SK-N-SH (cell line): ENCODE data around the gene CCDC69. TPM values are rescaled to one million over a fixed set of nuclear protein-coding genes. Genes with fewer than 3 reads are reported as not detected.

ENCODE experiments used
- CTCF ChIA-PET: fragments of 300-600, 350-600 bp; formaldehyde crosslinking; extraction: SDS; loops from one replicate; lab custom pipeline; 2021; lab: Yijun Ruan, JAX
- POLR2A ChIA-PET: fragments of 350-600 bp; sonication (Branson Sonifier 250); formaldehyde crosslinking; extraction: SDS; loops from one replicate; lab custom pipeline; 2020; ENCODE audit warnings: antibody characterized with exemption, inconsistent platforms; lab: Yijun Ruan, JAX
- DNase-seq: peaks from one replicate; pipeline ENCODE4 v3.0.0; 2012
- H2AFZ ChIP-seq: fragments of 200-600 bp; sonication (generic); 2 replicates; pipeline ENCODE4 v1.8.1; 2016; ENCODE audit warnings: antibody characterized with exemption, mild to moderate bottlenecking, low read depth
- H3F3A ChIP-seq: fragments of 200-600 bp; sonication (generic); replicated peaks from 2 replicates; pipeline ENCODE3; 2016; ENCODE audit warnings: antibody characterized with exemption, mild to moderate bottlenecking; ENCODE audit not compliant: insufficient read depth
- H3K27ac ChIP-seq, 2 experiments: fragments of 200-500 bp in 1 of 2; fragments of 200-600 bp in 1 of 2; sonication (Bioruptor generic) in 1 of 2; sonication (generic), shearing (Covaris generic) in 1 of 2; 2 replicates each; pipeline versions ENCODE4 v1.5.1 to v1.6.1; 2014 to 2016; ENCODE audit warnings: low read depth in 2 of 2, inconsistent platforms in 1 of 2, low read length in 1 of 2, mild to moderate bottlenecking in 1 of 2, mixed read lengths in 1 of 2
- H3K27me3 ChIP-seq: fragments of 200-600 bp; sonication (generic), shearing (Covaris generic); 2 replicates; pipeline ENCODE4 v1.6.1; 2016; ENCODE audit warnings: mixed run types; ENCODE audit not compliant: insufficient read depth
- H3K36me3 ChIP-seq, 2 experiments: fragments of 200-500 bp in 1 of 2; fragments of 200-600 bp in 1 of 2; sonication (Bioruptor generic) in 1 of 2; sonication (generic) in 1 of 2; replicated peaks in 1 of 2; 2 replicates each; pipeline versions ENCODE3 to v1.5.1; 2014 to 2016; ENCODE audit warnings: low read length in 1 of 2, mild to moderate bottlenecking in 1 of 2; ENCODE audit not compliant: insufficient read depth in 2 of 2, control insufficient read depth in 1 of 2
- H3K4me1 ChIP-seq, 2 experiments: fragments of 200-500 bp in 1 of 2; fragments of 200-600 bp in 1 of 2; sonication (Bioruptor generic) in 1 of 2; sonication (generic), shearing (Covaris generic) in 1 of 2; 2 replicates each; pipeline versions ENCODE4 v1.5.1 to v1.6.1; 2014 to 2016; ENCODE audit warnings: low read depth in 1 of 2, low read length in 1 of 2, mixed run types in 1 of 2; ENCODE audit not compliant: insufficient read depth in 2 of 2, control insufficient read depth in 1 of 2
- H3K4me2 ChIP-seq: fragments of 200-600 bp; sonication (generic), shearing (Covaris generic); 2 replicates; pipeline ENCODE4 v1.6.1; 2017; ENCODE audit warnings: mixed run types
- H3K4me3 ChIP-seq, 2 experiments: fragments of 200-500 bp in 1 of 2; fragments of 200-600 bp in 1 of 2; sonication (Bioruptor generic) in 1 of 2; sonication (generic), shearing (Covaris generic) in 1 of 2; 2 replicates each; pipeline versions ENCODE4 v1.5.1 to v1.8.1; 2014 to 2016; ENCODE audit warnings: low read depth in 2 of 2, inconsistent platforms in 1 of 2, low read length in 1 of 2, mild to moderate bottlenecking in 1 of 2, mixed read lengths in 1 of 2, moderate library complexity in 1 of 2
- H3K79me2 ChIP-seq: fragments of 200-600 bp; sonication (generic); 2 replicates; pipeline ENCODE4 v1.8.1; 2017; ENCODE audit warnings: mild to moderate bottlenecking; ENCODE audit not compliant: insufficient read depth
- H3K9ac ChIP-seq: fragments of 200-600 bp; sonication (generic); 2 replicates; pipeline ENCODE4 v1.6.1; 2017; ENCODE audit warnings: mixed run types
- H3K9me2 ChIP-seq: fragments of 200-600 bp; sonication (generic); 2 replicates; pipeline ENCODE4 v1.6.1; 2017; ENCODE audit warnings: mixed run types
- H3K9me3 ChIP-seq: fragments of 200-600 bp; sonication (generic); 2 replicates; pipeline ENCODE4 v1.6.1; 2017; ENCODE audit warnings: mixed run types, mild to moderate bottlenecking, moderate library complexity
- H4K20me1 ChIP-seq: fragments of 200-600 bp; sonication (generic); 2 replicates; pipeline ENCODE4 v1.6.1; 2017; ENCODE audit warnings: mild to moderate bottlenecking, mixed run types; ENCODE audit not compliant: insufficient read depth
- CHD2 ChIP-seq: fragments of 150-350 bp; IDR thresholded peaks from 2 replicates; pipeline ENCODE4 v1.6.1; 2018; ENCODE audit warnings: low read length; ENCODE audit not compliant: partially characterized antibody
- ELF1 ChIP-seq: IDR thresholded peaks from 2 replicates; pipeline ENCODE4 v1.4.0; 2012
- EP300 ChIP-seq, 2 experiments: IDR thresholded peaks; 2 replicates each; pipeline versions ENCODE4 v1.4.0 to v1.6.1; 2012; ENCODE audit warnings: borderline replicate concordance in 1 of 2, low read depth in 1 of 2, low read length in 1 of 2
- FOXM1 ChIP-seq: IDR thresholded peaks from 2 replicates; pipeline ENCODE4 v1.4.0; 2012; ENCODE audit warnings: low read depth, mild to moderate bottlenecking
- MXI1 ChIP-seq: IDR thresholded peaks from 2 replicates; pipeline ENCODE4 v1.6.1; 2012; ENCODE audit warnings: mild to moderate bottlenecking, low read depth, low read length, improper control_type of control experiment
- NFIC ChIP-seq: IDR thresholded peaks from 2 replicates; pipeline ENCODE4 v1.4.0; 2012; ENCODE audit warnings: borderline replicate concordance
- PBX3 ChIP-seq: IDR thresholded peaks from 2 replicates; pipeline ENCODE4; 2012
- RAD21 ChIP-seq: IDR thresholded peaks from 2 replicates; pipeline ENCODE4 v1.6.1; 2012; ENCODE audit warnings: mild to moderate bottlenecking, low read length
- RCOR1 ChIP-seq: fragments of 150-350 bp; IDR thresholded peaks from 2 replicates; pipeline ENCODE4 v1.6.1; 2017; ENCODE audit warnings: antibody characterized with exemption, low read length
- SMC3 ChIP-seq: IDR thresholded peaks from 2 replicates; pipeline ENCODE4 v1.6.1; 2012; ENCODE audit warnings: low read depth, low read length, improper control_type of control experiment
- TAF1 ChIP-seq: IDR thresholded peaks from 2 replicates; pipeline ENCODE4 v1.6.1; 2012; ENCODE audit warnings: low read depth, mild to moderate bottlenecking, low read length, moderate library complexity, borderline replicate concordance
- TCF12 ChIP-seq: IDR thresholded peaks from 2 replicates; pipeline ENCODE4 v1.4.0; 2012
- TEAD4 ChIP-seq: IDR thresholded peaks from 2 replicates; pipeline ENCODE4 v1.4.0; 2012; ENCODE audit warnings: mild to moderate bottlenecking, borderline replicate concordance; ENCODE audit not compliant: insufficient read depth
- YY1 ChIP-seq: IDR thresholded peaks from 2 replicates; pipeline ENCODE4 v1.4.0; 2012; ENCODE audit warnings: low read depth, mild to moderate bottlenecking
- WGBS: methylation state at CpG from one replicate; pipeline ENCODE4 v1.1.6; 2017; ENCODE audit warnings: low lambda C conversion rate; 5-methylcytosine and 5-hydroxymethylcytosine counted together
- polyA plus RNA-seq, 3 experiments: library from polyadenylated mRNA; depleted of rRNA; stranded (reverse); fragments of >200 nt; gene quantifications; 2 replicates each; pipeline ENCODE4 v1.2.3, GENCODE V29; 2012
- TF ChIP-seq, protein P1 (sequence below): fragments of 200-600 bp; sonication (generic); IDR thresholded peaks from 2 replicates; pipeline ENCODE4 v1.6.1; 2017; ENCODE audit warnings: antibody characterized with exemption, mild to moderate bottlenecking, moderate library complexity
- TF ChIP-seq, protein P2 (sequence below): IDR thresholded peaks from 2 replicates; pipeline ENCODE4 v1.4.0; 2012; ENCODE audit warnings: low read depth, borderline replicate concordance

The CCDC69 gene
- polyA plus RNA-seq, 1 of the 3 experiments (the other 2 are of a cell fraction): 0.38 TPM

DNA sequence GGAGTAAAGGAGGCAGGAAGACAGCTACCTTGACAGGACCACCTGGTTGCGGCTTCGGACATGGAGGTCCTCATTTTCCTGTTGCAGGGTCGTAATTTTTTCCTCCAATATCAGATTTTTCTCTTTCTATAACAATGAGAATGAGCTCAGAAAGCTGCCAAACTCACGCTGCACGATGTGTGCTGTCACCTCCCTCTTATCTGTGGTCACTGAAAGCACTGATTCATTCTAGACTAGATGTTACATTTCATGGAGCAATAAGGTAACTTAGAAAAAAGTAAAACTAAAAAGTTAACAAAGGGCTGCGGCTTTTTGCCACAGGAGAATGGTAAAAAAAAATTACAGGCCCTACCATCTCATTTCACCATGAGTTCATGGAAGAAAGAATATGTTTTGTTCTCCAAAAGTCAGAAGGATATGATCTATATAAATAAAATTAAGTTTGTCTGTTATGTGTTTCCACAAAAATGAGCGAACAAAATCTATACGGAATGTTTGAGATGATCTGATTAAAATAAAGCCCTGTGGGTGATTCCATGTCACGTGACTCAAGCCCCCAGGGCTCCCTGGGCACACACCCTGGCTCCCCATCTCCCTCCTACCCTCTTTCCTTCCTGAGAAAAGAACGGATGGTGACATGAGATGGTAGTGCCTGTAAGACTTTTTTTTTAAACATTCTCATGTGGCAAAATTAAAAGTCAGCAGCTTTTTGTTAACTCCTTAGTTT, 39.4 kb downstream of the CCDC69 start:
- no peaks in the 10 kb centered on the region for H3K9me2 ChIP-seq
- H3K4me1 ChIP-seq: no peaks in the 10 kb centered on the region; a peak in 1 of 4 replicates
- no peak for TF ChIP-seq CHD2
- TF ChIP-seq, protein P1, sequence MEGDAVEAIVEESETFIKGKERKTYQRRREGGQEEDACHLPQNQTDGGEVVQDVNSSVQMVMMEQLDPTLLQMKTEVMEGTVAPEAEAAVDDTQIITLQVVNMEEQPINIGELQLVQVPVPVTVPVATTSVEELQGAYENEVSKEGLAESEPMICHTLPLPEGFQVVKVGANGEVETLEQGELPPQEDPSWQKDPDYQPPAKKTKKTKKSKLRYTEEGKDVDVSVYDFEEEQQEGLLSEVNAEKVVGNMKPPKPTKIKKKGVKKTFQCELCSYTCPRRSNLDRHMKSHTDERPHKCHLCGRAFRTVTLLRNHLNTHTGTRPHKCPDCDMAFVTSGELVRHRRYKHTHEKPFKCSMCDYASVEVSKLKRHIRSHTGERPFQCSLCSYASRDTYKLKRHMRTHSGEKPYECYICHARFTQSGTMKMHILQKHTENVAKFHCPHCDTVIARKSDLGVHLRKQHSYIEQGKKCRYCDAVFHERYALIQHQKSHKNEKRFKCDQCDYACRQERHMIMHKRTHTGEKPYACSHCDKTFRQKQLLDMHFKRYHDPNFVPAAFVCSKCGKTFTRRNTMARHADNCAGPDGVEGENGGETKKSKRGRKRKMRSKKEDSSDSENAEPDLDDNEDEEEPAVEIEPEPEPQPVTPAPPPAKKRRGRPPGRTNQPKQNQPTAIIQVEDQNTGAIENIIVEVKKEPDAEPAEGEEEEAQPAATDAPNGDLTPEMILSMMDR: no peak
- TF ChIP-seq PBX3: no peak
- TF ChIP-seq YY1: no peak
- TF ChIP-seq SMC3: no peak
- TF ChIP-seq, protein P2, sequence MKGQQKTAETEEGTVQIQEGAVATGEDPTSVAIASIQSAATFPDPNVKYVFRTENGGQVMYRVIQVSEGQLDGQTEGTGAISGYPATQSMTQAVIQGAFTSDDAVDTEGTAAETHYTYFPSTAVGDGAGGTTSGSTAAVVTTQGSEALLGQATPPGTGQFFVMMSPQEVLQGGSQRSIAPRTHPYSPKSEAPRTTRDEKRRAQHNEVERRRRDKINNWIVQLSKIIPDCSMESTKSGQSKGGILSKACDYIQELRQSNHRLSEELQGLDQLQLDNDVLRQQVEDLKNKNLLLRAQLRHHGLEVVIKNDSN: no peak
- TF ChIP-seq TEAD4: no peak
- TF ChIP-seq FOXM1: no peak
- no peak for TF ChIP-seq MXI1
- TF ChIP-seq, all 33 proteins: peak for 0
- 56% methylated on average over 10 of the region's 10 CpGs for WGBS
- no peaks in the 10 kb centered on the region for H4K20me1 ChIP-seq
- H2AFZ ChIP-seq: no peak overlapping the region
- no peak overlapping the region for H3K4me3 ChIP-seq
- no peaks in the 10 kb centered on the region for H3K79me2 ChIP-seq
- H3K9ac ChIP-seq: no peak overlapping the region
- CTCF ChIA-PET: interaction anchor here (0.9 to 3.7 kb wide), 7 partner anchors 11 to 133 kb away, joined by 3 to 31 read pairs (median 5); no protein-coding TSS in a partner anchor
- no peaks in the 10 kb centered on the region for H3K27me3 ChIP-seq
- H3K27ac ChIP-seq: no peak overlapping the region
- H3K4me2 ChIP-seq: no peak overlapping the region
- DNase-seq: no peak
- no peaks in the 10 kb centered on the region for H3K9me3 ChIP-seq
- POLR2A ChIA-PET: no interaction called here
- H3F3A ChIP-seq: no peaks in the 10 kb centered on the region
- no peaks in the 10 kb centered on the region for H3K36me3 ChIP-seq

DNA sequence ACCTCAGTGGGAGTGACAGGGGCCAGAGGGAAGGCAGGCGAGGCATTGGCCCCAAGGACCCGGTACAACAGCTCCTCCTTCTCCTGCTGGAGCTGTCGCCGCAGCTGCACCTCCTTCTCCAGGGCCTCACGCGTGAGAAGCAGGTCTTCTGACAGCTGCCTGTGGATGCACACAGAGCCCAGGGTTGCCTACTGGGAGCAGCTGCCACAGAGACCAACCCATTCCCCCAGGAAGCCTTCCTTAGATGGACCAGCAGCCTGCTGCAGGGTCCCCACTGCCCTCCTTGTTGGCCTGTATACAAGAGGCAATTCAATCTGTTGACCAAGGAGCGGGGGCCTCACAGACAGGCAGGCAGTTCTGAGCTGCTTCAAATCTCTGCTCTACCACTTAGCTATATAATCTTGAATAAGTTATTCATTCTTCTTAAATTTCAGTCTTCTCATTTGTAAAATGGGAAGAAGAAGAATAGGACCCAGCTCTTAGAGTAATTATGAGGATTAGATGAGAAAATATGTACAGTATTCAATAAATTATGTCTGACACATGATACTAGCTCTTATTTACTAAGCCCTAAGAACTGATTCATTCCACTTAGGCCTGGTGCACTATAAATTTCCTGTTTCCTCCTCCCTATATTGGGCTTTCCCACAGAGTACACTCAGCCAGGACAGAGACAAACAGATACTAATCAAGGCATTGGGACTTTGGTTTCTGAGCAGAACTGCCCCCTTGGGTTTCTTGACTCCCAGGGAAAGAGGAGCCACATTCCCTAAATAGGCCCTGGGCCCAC, 40.2 kb downstream of the CCDC69 start:
- ChIA-PET CTCF (interaction anchor here (0.6 to 3.7 kb wide), 11 partner anchors 8 to 193 kb away, joined by 3 to 31 read pairs (median 4); no protein-coding TSS in a partner anchor), POLR2A (no interaction called here)
- no peak overlapping the region for H2AFZ ChIP-seq
- no peak overlapping the region for H3K27ac ChIP-seq
- no peak for DNase-seq
- H3K36me3 ChIP-seq: no peaks in the 10 kb centered on the region
- H3K9ac ChIP-seq: no peak overlapping the region
- no peak overlapping the region for H3K4me2 ChIP-seq
- no peaks in the 10 kb centered on the region for H3K9me2 ChIP-seq
- H3K4me3 ChIP-seq: no peak overlapping the region
- H4K20me1 ChIP-seq: no peaks in the 10 kb centered on the region
- no peaks in the 10 kb centered on the region; a peak in 1 of 4 replicates for H3K4me1 ChIP-seq
- no peaks in the 10 kb centered on the region for H3K79me2 ChIP-seq
- no peaks in the 10 kb centered on the region for H3K27me3 ChIP-seq
- no peaks in the 10 kb centered on the region for H3K9me3 ChIP-seq
- H3F3A ChIP-seq: no peaks in the 10 kb centered on the region
- 82% methylated on average over 7 of the region's 7 CpGs for WGBS
- TF ChIP-seq EP300 (IDR thresholded peaks at IDR 0.05; ENCODE audit: borderline replicate concordance in 1 of 2, low read depth in 1 of 2, low read length in 1 of 2) (no peak), CHD2 (no peak), TCF12 (no peak), FOXM1 (no peak), RAD21 (no peak), ELF1 (no peak), NFIC (no peak), YY1 (no peak), PBX3 (no peak), TEAD4 (no peak), TAF1 (no peak), RCOR1 (no peak)
- TF ChIP-seq, protein P1: no peak
- TF ChIP-seq, protein P2: no peak
